HG03159 (cell line): Measurements from ENCODE around the gene ZMAT5.
"Not testable (repeated sequence)": the region's sequence is repeated elsewhere in the genome, so short reads cannot be mapped to it uniquely, and the experiment has no call there.

Experiments used
- ATAC-seq: cut with Tn5 transposase; IDR thresholded peaks from one replicate; pipeline ENCODE4 v1.9.1; 2021; ENCODE audit warnings: mild to moderate bottlenecking, moderate library complexity; ENCODE audit not compliant: unreplicated experiment

Gene ZMAT5

DNA sequence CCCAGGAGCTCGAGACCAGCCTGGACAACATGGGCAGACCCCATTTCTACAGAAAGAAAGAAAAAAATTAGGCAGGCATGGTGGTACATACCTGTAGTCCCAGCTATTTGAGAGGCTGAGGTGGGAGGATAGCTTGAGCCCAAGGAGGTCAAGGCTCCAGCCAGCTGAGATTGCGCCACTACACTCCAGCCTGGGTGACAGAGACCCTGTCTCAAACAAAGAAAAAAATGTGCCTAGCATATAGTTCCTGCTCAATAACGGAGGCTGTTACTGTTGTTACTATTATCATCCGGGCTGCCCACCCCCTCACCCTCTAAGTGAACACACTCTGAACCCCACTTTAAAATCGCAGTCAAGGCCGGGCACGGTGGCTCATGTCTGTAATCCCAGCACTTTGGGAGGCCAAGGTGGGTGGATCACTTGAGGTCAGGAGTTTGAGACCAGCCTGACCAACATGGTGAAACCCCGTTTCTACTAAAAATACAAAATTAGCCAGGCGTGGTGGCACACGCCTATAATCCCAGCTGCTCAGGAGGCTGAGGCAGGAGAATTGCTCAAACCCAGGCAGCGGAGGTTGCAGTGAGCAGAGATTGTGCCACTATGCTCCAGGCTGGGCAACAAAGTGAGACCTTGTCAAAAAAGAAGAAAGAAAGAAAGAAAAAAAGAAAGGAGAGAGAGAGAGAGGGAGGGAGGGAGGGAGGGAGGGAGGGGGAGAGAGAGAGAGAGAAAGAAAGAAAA lies 12.0 kb downstream of the ZMAT5 start:
- not testable (repeated sequence) for ATAC-seq

DNA sequence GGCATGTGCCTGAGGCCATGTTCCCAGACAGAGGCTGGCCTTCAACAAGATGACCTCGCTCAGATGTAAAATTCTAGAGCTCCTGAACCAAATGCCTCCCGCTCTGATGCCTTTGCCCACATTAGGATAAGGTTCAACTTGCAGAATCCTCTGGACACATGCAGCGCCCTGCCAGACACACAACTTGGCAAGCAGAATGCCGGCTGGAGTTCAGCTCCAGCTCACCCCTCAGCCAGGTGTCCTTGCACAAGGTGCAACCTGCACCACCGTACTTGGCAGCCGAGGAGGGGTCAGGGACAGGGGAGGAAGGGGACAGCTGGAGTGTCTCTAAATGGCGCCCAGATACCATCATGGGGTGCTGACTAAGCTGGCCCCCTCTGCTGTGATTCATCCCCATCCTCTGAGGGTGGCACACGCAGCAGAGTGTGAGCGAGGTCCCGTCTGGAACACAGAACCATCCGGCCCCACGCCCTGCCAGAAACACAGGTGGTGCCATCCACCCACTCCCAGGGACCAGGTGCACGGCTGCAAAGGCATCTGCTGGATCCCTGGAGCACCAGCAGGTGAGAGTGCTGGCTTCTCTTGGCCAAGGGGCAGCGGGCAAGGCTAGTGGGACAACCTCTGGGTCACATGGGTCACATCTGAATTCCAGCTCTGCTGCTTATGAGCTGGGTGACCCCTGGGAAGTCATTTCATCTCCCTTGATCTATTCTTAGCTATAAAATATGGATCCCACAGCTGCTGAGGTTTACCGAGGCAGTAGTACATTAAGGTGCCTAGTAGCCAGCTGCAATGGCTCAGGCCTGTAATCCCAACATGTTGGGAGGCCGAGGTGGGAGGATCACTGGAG lies 12.8 kb downstream of the ZMAT5 start:
- no peak for ATAC-seq

DNA sequence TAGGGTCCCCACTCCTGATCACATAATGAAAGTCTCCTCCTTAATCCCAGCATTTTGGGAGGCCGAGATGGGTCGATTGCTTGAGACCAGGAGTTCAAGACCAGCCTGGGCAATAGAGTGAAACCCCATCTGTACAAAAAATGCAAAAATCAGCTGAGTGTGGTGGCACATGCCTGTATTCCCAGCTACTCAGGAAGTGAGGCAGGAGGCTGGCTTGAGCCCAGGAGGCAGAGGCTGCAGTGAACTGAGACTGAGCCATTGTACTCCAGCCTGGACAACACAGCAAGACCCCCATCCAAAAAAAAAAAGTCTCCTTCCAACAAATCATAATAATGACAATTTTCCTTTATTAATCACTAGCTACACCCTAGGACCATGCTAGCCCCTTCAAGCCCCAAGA lies 15.1 kb downstream of the ZMAT5 start:
- no peak for ATAC-seq

DNA sequence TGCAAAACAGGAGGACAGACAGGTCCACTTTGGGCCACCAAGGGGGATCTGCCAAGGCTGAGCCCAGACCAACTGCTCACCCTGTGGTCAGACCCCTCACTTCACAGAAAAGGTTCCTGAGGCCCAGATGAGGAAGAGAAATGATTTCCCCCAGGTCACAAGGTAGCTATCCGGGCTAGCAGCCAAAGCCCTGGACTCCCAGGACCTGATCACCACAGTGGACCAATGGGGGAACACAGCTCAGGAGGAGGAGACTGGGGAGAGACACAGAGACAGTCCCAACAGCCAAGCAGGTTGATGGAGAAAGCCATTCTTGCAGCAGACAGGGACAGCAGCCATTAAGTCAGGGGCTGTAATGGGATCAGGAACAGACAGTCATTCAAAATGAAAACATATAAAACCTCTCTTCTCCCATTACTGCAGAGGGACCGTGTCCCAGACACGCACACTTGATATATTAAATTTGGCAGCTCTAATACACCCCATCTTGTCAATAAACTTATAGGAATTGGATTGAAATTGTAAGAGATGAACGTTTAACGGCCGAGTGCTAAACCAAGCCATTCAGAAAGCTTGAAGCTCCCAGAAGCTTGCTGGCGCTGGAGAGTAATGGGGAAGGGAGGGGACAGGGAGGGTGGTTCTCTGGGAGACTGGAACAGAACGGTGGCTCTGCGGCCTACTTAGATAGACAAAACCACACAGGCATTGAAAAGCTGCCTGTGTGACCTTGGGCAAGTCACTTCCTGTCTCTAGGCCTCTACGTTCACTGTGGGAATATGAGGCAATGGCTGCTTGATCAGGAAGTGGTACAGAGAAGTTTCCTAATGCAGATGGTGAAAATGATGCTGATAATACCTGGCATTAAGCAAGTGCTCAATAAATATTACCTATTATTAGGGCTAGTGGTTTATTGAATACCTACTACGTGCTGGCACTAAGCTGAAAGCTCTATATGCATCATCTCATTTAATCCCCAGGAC lies 16.0 kb downstream of the ZMAT5 start:
- ATAC-seq: no peak

DNA sequence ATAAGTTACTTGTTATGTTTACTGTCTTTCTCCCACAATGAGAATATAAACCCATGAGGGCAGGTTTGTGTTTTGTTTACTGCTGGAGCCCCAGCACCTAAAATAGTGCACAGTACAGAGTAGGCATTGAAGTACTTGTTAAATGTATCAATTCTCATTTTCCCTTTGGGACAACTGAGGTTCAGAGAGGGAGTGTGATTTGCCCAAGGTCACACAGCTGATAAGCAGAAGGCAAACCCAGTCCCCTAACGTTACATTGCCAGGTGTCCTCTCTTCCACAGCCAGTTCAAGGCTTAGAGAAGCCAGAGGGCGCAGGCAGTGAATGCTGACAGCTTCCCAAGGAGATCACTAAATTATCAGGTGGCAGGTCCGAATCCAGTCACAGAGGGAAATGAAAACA lies 16.8 kb downstream of the ZMAT5 start:
- ATAC-seq: no peak

DNA sequence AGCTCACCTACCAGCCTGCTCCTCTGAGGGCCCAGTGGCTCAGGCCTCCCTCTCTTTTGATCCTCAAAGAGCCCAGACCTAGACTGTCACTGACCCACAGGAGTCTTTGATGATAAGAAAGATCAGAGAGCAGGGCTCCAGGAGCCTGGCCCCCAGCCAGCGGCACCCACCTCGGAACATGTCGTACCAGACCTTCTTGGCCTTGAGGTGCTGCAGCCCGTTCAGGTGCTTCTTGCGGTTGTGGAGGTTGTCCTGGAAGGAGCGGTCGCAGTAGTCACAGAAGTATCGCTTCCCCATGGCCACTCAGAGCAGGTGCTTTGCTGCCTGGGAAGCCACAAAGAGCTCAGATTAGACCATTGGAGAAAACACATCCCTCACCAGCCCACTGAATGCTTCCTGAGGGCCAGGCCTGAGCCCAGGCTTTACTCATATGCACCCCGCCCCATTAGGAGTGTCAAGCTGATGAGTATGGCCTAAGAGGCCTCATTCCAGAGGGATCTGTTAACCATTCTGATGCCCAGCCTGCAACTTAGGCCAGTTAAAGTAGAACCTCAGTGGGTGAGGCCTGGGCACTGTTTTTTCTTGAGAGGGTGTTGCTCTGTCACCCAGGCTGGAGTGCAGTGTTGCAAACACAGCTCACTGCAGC lies 18.4 kb downstream of the ZMAT5 start:
- no peak for ATAC-seq

DNA sequence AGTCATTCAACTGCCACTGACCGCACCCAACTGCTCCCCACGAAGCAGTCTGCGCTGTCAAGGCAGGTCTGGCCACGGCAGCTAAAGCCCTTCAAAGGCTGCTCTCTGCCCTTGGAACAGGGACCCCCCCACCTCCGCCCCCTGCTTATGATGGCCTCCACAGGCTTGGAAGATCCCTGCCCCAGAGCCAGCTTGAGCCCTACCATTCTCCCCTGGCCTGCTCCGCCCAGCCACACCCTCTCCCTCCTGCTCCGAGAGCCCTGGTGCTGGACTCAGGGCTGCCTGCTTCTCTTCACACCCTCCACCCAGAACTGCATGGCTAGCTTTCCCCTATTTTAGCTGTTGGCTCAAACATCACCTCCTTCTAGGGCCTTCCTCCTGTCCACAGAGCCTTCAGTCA lies 19.0 kb downstream of the ZMAT5 start:
- no peak for ATAC-seq

DNA sequence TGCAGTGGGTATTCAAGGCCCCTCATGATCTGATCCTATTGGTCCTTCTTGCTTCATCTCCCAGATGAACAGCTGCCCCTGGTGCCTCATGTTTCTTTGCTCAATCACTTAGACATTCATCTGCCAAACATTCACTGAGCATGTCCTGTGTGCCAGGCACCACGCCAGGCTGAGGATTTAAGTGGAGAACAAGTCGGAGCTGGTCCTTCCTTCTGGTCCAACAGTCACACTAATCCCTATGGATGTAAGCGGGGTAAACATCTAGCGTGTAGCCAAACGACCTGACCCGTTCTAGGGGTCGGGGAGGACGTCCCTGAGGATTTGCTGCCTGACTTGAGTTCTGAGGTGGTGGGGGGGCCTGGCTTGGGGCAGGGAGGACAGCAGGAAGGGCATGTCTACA lies 21.9 kb downstream of the ZMAT5 start:
- ATAC-seq: no peak

DNA sequence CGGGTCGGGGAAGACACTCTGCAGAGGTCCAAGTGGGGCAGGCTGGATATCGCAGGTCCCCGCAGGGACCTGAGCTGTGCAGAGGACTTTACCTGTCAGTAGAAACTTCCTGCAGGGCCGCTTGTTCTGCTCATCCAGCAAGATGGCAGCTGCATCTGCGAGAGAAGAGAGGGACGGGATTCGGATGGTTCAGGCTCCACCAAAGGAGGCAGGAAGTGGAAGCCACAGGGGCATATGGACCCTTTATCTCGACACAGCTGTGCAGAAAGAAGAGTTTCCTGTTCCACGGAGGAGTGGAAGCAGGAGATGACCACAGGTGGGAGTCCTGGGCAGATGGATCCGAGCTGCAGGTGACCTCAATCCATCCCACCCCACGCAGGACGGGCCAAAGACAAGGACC lies 24.5 kb downstream of the ZMAT5 start:
- ATAC-seq: no peak

DNA sequence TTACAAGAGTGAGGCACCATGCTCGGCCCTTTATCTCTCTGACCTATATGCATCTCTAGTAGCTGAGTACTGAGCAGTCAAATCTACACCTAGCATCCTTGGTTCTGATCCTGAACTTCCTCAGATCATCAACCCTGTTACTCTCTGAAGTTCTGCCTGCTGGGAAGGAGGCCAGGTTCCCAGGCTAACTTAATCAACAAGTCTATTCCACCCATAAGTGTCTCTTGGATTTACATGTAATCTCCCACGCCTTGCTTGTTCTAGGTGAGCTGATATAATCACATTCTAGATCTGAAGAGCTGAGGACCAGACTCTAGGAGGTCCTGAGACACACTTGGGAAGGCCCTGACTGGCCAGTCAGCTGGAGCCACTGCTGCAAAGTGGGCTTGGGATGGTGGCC lies 24.9 kb downstream of the ZMAT5 start:
- no peak for ATAC-seq

DNA sequence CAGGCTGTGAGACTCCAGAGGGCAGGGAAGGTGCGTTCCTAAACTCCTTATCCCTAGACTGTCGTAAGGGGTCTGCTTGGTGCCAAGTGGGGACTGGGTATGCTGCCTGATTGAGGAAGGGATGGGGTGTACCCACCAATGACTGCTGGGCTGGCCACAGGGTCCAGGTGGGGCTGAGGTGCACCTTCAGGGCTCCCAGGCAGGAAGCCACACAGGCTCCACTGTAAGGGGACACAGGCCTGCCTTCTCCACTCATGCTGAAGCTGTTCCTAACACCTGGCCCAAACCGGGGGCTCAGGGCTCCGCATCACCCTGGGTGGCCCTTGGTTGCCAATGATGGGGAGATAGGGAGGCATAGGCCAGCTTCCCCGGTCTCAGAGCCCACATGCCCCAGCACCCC lies 26.6 kb downstream of the ZMAT5 start:
- no peak for ATAC-seq

DNA sequence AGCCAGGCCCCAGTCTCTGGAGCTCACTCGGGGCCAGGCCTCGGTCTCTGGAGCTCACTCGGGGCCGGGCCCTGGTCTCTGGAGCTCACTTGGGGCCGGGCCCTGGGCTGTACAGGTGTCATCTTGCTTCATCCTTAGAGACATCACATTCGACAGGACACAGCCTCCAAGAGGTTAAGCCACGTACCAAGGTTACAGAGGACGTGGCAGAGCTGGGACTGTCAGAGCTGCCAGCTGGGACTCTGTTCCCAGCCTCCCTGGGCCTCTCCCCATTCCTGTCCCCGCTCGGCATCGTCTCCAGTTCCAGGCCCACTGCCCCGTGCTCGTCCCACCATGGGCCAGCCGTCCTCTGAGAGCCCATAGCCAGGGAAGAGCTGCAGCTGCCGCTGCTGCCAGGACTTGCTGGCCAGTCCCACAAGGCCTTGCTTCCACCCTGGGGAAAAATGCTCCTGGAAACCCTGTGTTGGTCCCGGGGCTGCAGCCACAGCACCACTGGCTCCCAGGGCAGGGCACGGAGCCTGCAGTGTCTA lies 27.4 kb downstream of the ZMAT5 start:
- no peak for ATAC-seq

DNA sequence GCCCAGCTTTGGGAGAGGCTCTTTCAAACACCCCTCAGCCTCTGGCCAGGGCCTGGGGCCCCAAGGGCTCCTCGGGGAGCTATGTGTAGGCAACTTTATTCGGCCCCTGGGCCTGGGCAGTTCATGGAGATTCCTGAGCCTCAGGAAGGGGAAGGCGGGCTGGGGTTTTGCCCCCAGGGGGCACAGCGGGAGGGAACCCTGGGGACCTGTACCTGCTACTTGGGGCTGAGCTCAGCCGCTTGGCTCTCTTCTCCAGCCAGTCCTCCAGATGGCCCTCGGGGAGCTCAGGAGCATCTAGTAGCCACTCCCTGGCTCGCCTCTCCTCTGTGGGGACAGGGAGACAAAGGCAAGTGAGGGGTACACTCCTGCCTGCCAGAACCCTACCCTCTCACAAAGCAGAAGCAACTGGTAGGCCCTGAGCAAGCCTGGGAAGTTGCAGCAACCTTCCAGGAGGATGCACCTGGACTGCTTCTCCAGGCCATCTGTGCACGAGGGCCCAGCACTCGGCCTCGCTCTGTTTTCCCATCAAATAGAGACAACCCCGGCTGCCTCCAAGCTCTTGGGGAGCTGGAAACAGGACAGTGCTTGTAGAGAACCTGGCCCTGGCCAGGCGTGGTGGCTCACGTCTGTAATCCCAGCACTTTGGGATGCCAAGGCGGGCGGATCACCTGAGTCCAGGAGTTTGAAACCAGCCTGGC lies 28.5 kb downstream of the ZMAT5 start:
- no peak for ATAC-seq

DNA sequence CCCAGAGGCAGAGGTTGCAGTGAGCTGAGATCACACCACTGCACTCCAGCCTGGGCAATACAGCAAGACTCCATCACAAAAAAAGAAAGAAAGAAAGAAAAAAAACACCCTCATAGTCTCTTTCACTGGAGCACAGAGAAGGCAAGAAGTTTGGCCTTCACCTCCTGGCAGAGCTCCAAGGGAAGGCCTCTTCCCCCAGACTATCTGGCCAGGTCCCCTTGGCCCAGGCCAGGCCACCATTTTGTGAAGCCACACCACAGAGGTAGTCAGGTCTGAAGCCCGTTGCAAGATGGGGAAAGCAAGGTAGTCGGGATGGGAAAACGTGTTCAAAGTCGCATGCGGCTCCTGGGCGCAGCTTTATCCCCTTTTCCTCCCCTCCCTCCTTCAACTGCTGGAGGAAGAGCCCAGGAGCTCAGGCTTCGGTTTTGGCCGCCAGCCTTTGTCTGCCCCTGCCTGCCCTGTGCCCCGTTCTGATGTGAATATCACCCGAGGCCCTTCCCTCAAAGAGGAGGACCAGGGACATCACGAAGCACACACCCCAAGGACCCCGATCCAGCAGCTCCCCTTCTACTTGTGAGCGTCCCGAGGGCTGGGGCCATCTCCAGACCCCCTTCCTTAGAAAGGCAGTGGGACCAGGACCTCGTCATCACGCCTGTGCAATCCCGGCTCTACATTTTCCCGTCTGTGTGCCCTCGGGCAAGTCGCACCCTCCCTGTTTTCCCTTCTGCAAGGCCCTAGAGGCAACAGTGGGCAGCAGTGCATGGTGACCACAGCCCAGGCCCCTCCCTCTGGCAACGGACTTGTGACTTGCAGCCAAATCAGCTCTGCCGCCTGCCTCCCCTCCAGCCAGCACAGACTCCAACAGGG lies 29.3 kb downstream of the ZMAT5 start:
- no peak for ATAC-seq

DNA sequence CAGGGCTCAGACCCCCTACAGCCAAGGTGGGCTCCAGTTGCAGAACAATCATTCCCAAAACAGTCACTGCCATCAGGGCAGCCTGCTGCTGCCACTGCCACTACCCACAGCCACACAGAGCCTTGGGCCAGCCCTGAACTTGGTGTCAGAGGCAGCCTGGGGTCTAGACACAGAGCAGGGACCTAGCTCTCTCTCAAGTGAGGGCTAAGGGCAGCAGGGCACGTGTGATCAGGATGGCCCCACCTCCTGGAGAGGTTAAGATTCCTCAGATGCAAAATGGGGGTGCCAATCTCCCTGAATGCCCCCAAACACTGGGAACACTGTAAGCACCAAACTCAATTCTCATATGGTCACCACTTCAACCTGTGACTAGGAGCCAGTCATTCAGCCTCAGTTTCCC lies 31.4 kb downstream of the ZMAT5 start:
- ATAC-seq: no peak

DNA sequence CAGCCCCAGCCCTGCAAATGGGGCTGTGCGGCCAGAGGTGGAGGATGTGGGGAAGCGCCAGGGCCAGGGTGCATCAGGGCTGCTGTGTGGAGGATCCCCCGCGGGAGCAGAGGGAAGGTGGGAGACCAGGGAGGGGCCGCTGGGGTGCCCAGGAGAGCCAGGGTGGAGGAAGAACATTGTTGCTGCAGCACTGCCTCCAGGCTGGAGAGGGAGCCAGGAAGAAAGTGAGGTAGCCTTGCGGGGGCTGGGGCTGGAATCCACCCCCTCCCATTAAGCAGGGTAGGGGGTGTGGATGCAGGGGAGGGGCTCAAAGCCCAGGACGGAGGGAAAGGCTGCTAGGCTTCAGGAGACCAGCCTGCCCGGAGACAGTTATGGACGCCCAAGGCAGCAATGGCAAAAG lies 32.0 kb downstream of the ZMAT5 start:
- no peak for ATAC-seq

DNA sequence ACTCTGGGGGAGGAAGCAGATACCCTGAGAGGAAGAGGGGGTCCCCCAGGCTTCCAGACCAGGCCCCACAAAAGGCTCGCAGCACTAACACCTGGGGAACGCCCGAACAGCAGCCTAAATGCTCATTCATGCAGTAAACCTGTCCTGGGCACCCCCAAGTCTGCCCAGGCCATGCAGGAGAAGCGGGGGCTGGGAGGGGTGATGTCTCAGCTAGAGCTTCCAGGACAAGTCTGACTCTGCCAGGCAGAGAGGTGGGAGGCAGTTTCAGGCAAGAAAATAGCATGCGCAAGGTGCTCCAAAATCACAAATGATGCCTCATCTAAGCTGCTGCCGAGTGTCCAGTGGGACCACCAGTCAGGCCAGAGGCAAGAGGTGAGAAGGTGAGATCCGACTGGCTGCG lies 32.4 kb downstream of the ZMAT5 start:
- ATAC-seq: no peak

DNA sequence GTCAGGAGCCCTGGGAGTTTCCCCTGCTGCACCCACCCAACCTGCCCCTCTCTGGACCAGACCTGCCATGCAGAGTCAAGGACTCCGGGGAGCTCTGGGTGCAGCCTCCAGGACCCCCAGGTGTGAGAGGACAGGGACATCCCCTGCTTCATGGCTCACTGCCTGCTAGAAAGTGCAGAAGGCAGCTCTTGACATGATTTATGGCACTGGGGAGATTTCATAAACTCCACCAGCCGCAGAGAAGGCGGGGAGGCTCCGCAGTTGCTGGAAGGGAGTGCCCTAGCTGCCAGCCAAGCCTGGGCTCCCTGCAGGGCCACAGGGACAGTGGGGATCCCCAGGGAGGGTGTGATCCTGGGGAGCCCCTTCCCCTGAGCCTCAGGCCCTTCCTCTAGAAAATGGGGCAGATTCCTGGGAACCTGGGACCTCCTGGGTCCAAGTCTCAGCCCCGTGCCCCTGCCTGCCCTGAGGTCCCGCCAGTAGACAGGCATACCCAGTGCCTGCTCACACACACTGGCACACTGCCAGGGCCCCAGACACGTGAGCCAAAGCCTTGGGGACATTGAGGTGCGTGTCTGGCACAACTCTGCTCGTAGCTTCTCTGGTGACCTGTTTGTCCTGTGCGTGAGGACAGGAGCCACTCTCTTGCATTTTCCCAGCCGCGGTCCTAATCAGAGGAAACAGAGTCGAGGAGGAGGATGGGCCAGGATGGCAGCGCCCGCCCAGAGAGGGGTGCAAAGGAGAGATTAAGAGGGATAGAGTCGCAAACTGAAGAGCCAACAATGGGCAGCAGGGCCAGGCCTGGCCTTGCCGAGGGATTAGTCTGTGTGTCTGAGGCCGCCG lies 33.2 kb downstream of the ZMAT5 start:
- no peak for ATAC-seq
